NK-92 treated with Interleukin-12 subunit alpha and Interleukin-12 subunit beta, amount 100 ng/mL, for 24 hours (cell line): Measurements from ENCODE around the gene CACUL1.

ENCODE experiments used
- DNase-seq: peaks from one replicate; lab custom pipeline; 2025; lab: John Stamatoyannopoulos, UW

Gene CACUL1

DNA sequence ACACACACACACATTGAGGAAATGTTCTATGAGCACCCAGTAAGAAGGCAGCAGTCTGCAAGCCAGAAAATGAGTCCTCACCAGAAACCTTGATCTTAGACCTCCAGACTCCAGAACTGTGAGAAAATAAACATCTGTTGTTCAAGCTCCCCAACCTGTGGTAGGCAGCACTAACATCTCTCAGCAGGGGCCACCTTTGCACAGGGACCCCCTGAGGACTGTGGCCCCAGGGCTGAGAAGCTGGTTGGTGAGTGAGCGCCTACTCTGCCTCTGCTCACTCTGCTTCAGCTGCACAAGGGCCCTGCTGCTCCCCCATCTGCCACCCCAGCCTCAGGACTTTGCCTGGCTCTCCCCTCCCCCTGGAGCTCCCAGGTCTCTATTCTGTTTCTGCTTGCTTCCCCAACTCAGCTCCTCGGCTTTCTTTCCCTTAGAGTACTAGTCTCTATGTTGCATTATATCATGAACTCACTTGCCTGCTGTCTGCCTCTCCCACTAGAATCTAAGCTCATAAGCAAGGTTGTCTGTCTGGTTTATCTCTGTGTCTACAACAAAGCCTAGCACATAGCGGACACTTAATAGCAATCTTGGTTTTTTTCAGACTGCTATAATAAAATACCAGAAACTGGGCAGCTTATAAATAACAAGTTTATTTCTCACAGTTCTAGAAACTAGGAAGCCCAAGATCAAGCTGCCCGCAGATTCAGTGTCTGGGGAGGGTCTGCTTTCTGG is 118.9 kb downstream of the CACUL1 start:
- no peak for DNase-seq

DNA sequence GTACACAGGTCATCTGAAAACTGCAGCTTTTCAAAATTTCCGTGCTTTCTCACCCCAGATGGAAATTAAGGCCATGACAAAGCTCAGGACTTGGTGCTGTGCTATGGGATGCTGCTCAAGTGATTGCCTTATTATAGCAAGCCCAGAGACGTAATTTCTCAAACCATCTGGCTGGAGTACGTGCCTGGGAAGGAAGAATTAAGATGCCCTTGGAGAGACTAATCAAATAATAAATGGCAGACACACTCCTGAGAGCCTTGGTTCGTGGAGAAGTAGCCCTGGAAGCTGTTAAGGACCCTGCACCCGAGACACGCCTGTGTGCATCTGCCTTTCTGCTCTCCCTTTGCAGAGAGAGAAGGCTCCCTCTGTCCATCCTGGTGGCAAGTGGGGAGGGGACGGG is 121.0 kb downstream of the CACUL1 start:
- DNase-seq: no peak

DNA sequence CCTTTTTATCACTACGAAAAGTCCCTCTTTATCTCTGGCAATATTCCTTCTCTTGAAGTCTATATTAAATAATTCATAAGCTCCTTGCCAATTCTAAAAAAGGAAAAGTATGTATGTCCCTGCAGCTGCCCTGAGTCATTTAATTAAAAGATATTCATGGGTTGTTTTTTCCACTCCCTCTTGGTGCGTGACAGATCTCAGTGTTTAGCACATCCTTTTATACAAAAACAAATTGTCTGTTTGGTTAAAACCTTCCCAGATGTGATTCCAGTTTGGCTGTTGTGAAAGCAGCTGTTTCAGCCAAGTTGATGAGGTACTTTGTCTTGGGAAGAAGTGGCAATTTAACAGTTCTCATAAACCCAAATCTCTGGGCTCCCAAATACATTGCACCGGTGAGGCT is 125.6 kb downstream of the CACUL1 start:
- DNase-seq: no peak

DNA sequence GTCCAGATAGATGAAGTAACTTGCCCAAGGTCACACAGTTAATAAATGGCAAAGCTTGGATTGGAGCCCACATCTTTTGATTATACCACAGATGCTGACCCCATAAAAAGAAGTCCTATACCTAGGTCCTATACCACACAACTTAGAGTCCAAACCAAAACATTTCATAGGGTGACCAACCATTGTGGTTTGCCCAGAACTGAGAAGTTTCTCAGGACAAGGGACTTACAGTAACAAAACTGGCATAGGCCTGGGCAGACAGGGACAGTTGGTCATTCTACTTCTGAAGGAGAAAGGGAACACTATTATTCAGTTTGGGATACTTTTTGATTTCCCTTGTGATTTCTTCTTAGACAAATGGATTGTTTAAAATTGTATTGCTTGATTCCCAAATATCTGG is 126.4 kb downstream of the CACUL1 start:
- no peak for DNase-seq

DNA sequence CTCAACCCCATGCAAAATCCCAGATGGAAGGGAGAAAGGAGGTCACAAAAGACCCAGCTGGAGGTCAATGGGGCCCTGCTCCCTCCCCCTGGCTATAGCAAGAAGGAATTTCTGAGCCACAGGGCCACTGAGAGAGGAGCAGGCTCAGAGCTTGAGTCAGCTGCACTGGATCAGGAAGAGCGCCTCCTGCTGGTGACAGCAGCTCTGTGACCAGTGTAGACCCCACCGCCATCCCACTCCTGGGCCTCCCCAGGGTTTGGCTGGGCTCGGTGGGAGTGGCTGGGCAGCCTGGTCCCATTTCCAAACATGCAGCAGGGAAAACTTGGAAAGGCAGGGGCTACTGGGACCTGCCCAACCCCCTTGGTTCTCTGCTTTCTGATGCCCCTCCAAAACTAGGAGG is 127.8 kb downstream of the CACUL1 start:
- DNase-seq: no peak
